AG10803 (cell line): ENCODE data around the gene CLCN1.

Experiments
- DNase-seq: peaks from one replicate; pipeline ENCODE4 v3.0.0; 2010; ENCODE audit warnings: low read depth
- H3K4me3 ChIP-seq: 2 replicates; pipeline ENCODE4 v1.5.1; 2011; ENCODE audit warnings: mild to moderate bottlenecking, low read length, control low read depth
- CTCF ChIP-seq: conservative IDR thresholded peaks from 2 replicates; pipeline ENCODE4 v1.5.1; 2011; ENCODE audit warnings: mild to moderate bottlenecking, low read length, control low read depth, inconsistent platforms

The CLCN1 gene

GRCh38 chr7:143363016-143363937, 47.4 kb downstream of the CLCN1 start:
- H3K4me3 ChIP-seq, result peak overlapping the region; percentile 26; the same call in 1 of the 2 replicates
- DNase-seq, result no peak

DNA sequence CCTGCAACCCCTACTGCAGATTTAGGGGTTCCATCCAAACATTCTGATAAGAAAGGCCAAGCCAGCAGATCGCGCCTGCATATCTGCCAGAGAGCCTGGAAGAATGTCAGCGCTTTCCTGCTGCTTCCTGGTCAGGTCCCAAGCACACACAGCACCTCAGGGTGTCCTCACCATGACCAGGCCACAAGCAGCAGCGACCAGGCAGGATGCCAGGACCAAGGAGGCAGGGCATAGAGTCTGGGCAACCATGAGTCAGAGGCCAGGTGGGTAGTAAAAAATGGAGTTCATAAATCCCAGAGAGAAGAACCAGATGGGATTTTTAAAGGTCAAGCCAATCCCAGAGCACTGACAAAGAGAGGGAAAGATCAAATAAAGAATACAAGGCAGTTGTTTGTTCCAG, 52.1 kb downstream of the CLCN1 start:
- H3K4me3 ChIP-seq, result no peak overlapping the region
- TF ChIP-seq CTCF, result no peak
- no peak for DNase-seq

More at GRCh38 chr7:143363016-143363937, 47.4 kb downstream of the CLCN1 start:
- no peak for TF ChIP-seq CTCF

DNA sequence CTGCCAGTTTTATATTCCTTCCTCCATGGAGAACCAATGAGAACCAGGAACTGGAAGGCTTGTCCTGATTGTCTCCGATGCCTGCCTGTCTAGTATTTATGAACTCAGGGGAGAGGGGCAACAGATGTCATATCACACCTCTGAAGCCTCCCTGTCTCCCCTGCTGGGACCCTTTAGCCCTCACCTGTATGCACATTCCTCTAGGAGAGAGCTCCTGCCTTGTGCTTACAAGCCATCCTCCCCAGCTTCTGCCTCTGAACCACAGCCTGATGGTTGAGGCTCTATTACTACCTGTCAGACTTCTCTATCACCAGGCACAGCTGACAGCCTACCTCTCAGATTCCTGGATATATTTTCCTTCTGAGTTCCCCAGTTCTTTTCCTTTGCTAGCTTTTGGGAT, 52.5 kb downstream of the CLCN1 start:
- TF ChIP-seq CTCF, result no peak
- H3K4me3 ChIP-seq, result no peak overlapping the region
- DNase-seq, result no peak

DNA sequence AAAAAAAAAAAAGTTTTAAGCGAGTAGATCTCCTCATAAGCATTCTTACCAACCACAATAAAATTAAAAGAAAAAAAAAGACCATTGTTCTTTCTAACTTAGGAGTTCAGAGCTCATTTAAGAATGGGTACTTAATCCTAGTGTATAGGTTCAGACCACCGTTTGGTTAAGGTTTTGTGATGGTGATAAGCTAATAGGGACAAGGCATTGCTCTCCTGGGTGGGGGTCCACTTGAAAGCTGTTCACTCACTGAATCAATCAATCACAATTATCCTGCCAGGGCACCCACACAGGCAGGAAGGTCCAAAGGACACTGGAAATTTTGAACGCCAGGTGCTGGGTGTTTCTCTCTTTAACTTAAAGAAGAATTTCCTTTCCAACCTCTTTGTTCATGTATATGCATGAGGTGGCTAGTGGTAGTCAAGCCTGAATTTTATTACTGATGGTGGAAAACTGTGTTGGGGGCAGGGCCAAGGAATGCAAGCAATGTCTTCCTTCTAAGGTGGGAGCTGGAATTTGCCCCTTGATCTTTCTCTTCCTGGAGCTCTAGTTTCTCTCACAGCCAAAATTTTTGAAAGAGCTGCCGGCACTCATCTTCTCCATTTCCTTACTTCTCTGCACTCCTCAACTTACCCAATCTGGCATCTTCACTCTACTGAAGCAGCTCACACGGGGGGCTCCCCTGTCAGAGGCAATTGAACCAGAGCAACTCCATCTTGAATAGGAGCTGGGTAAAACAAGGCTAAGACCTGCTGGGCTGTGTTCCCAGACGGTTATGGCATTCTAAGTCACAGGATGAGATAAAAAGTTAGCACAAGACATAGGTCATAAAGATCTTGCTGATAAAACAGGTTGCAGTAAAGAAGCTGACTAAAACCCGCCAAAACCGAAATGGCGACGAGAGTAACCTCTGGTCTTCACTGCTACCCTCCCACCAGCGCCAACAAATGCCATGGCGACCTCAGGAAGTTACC, 54.1 kb downstream of the CLCN1 start:
- no peak overlapping the region for H3K4me3 ChIP-seq
- TF ChIP-seq CTCF, result no peak
- DNase-seq, result no peak

DNA sequence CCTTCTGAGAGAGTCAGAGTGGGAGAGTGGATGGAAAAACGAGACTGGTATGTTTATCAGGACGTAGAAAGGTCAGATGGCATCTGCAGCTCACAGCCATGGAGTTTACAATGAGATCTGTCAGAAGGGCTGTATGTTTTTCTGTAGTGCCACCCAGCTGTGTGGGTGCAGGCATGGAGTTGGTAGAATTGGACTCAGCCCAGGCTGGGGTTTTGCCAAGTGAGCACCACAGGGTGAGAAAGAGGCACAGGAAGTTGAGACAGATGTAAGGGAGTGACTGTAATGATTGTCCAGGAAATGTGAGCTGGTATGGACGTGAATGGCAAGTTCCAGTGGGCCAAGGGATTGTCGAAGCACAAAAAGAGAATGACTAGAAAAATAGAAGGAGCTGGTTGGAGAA, 56.2 kb downstream of the CLCN1 start:
- H3K4me3 ChIP-seq, result no peak overlapping the region
- TF ChIP-seq CTCF, result no peak
- DNase-seq, result no peak

DNA sequence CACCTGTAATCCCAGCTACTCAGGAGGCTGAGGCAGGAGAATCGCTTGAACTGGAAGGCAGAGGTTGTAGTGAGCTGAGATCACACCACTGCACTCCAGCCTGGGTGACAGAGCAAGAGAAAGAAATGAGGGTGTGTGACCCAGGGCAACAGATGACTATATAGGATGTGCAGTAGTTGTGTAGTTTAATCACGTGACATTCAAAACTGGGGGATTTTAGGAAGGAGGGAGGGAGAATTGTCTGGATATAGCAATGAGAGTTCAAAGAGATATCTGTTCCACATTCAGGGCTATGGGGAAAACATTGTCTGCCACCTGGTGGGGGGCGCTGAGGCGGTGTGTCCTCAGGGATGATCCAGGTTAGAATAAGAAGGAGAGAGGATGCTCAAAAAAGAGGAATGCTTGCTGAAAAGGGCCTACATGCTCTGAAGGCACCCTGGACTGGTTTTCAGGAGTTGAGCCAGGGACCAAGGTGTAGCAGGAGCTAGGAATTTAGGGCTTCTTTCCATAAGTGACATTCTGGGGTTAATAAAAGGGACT, 57.4 kb downstream of the CLCN1 start:
- no peak for TF ChIP-seq CTCF
- DNase-seq, result no peak
- no peak overlapping the region for H3K4me3 ChIP-seq
